Sigmoid colon (tissue), 4 donors: ENCODE measurements around the gene POC5.

Experiments
- CTCF ChIP-seq, 4 experiments: fragments of 450-650 bp in 3 of 4; fragments of 200-600 bp in 1 of 4; IDR thresholded peaks; one replicate each; pipeline ENCODE4 v1.5.1; 2016 to 2019; ENCODE audit warnings: antibody characterized with exemption in 4 of 4, mild to moderate bottlenecking in 3 of 4, moderate library complexity in 2 of 4
- POLR2AphosphoS5 ChIP-seq, 4 donors: sonication (generic); formaldehyde crosslinking; IDR thresholded peaks; one replicate each; pipeline ENCODE4 v1.6.1; 2017; ENCODE audit warnings: antibody characterized with exemption in 4 of 4

DNA sequence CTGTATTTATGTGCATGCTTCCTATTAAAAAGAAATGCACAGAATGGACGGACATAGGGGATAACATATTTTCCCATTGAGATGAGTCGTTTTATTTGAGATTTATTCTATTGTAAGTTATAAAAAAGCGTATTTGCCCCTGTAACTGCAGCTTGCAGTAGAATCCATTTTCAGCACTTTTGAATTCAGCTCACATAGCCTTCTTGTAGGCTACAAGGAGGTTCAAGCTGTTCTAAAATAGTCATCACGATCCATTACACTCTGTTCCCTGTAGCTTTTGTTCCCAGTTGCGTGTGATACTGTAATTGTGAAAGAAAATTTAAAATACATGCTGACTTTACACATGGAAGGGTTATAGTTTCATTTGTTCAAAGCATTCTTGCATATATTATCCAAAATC, 40.9 kb upstream of the POC5 start:
- TF ChIP-seq POLR2AphosphoS5 (IDR thresholded peaks at IDR 0.05): no peak
- TF ChIP-seq CTCF (IDR thresholded peaks at IDR 0.05): no peak
